Mucosa of descending colon (tissue), 3 donors: ENCODE data around the gene STC2. TPM values are rescaled to one million over a fixed set of nuclear protein-coding genes. Genes with fewer than 3 reads are reported as not detected.

Source experiments
- ATAC-seq: fragments of 200-7000 bp; cut with Tn5 transposase; one replicate; pipeline ENCODE4 v1.9.1; 2020; ENCODE audit warnings: mild to moderate bottlenecking, moderate library complexity
- DNase-seq, 3 donors: peaks; one replicate each; pipeline ENCODE4 v3.0.0-alpha.2; 2020
- H3K36me3 ChIP-seq: fragments of 200-600 bp; one replicate; pipeline ENCODE4 v1.8.0; 2021; ENCODE audit warnings: low read depth, mild to moderate bottlenecking
- H3K4me1 ChIP-seq: fragments of 200-600 bp; one replicate; pipeline ENCODE4 v1.8.0; 2021; ENCODE audit warnings: low read depth, mild to moderate bottlenecking
- H3K4me3 ChIP-seq: fragments of 200-600 bp; one replicate; pipeline ENCODE4 v1.8.0; 2021; ENCODE audit warnings: mild to moderate bottlenecking
- H3K9me3 ChIP-seq: fragments of 200-600 bp; one replicate; pipeline ENCODE4 v1.8.0; 2021; ENCODE audit warnings: mild to moderate bottlenecking
- CTCF ChIP-seq: fragments of 200-600 bp; IDR thresholded peaks from one replicate; pipeline ENCODE4 v1.8.0; 2022; ENCODE audit warnings: antibody characterized with exemption, mild to moderate bottlenecking
- intact Hi-C, 2 donors: fragments of 100-400 bp; cut with DNase I in 1 of 2; cut with micrococcal nuclease in 1 of 2; formaldehyde crosslinking; loops; one replicate each; pipeline versions ENCODE4 v1.11.0 to v1.11.1; 2022; cut with DNase I, micrococcal nuclease
- total RNA-seq, 3 donors: library from RNA; stranded (reverse); fragmentation: NEBNext Ultra II Directional in 2 of 3; extraction: Animal tissue kit (Norgen Biotek cat#: 25700) in 2 of 3; gene quantifications; one replicate each; pipeline versions ENCODE4 v1.2.1 to v1.2.4, GENCODE V29; 2021 to 2023
- donor health status: DM: no; HTN: no; CAD: no; lungs with moderate emphysema.
- donor health status: DM: no; HTN: no; CAD: no.
- donor health status: DM: no; HTN: yes; CAD: no.

Gene STC2
- total RNA-seq, 3 donors from 2014 or later, result 0.26 to 3.4 (median 1.4) TPM

DNA sequence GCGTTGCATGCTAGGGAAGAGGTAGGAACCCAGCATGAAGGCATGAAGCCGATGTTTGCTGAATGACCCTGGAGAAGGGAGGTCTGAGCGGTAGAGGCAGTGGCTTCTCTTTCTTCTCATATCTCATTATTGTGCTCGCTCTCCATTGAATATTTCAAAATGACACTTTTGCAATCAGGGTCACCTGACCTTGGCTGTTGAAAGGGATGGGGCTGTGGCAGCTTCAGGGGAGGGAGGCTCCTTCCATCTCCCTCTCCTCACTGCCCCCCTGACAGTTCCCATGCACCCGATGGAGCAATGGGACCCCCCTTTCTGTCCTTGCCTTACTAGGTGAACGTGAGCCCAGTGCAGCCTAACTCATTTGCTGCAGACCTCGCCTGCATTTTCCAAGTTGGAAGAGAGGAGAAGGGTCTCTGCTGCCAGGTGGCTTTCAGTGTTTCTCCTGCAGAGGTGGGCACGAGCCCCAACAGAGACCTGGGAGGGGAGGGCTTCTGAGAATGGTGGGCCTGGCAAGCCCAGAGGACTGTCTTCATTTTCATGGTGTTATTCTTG is 17.9 kb downstream of the STC2 start:
- no peaks in the 10 kb centered on the region for H3K36me3 ChIP-seq
- H3K4me1 ChIP-seq, result no peaks in the 10 kb centered on the region
- no peak for ATAC-seq
- no peak for DNase-seq
- intact Hi-C loops, result no loop called here
- no peak overlapping the region for H3K4me3 ChIP-seq
- TF ChIP-seq CTCF, result no peak
- peaks cover 3% of the 10 kb centered on the region for H3K9me3 ChIP-seq

DNA sequence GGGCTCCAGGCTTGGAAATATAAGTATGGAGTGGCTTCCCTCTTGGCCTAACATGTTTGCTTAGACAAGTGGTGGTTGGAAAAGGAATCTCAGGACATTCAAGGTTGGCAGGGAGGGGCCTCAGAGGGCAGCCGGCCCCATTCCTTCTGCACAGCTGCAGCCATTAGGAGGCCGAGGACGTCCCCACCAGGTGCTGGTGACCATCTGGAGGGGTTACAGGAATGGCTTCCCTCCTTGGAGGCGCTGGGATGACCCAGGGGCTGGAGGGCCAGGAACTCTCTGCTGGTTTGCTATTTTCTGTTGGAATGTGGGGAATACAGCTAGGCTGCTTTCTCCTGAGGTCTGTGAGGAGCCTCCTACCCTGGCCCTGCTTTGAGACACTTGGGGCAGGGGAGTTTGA is 18.5 kb downstream of the STC2 start:
- intact Hi-C loops, result no loop called here
- no peak for TF ChIP-seq CTCF
- Histone ChIP-seq H3K4me1 (no peaks in the 10 kb centered on the region), H3K9me3 (peaks cover 3% of the 10 kb centered on the region), H3K36me3 (no peaks in the 10 kb centered on the region), H3K4me3 (no peak overlapping the region)
- no peak for ATAC-seq
- DNase-seq, result no peak

DNA sequence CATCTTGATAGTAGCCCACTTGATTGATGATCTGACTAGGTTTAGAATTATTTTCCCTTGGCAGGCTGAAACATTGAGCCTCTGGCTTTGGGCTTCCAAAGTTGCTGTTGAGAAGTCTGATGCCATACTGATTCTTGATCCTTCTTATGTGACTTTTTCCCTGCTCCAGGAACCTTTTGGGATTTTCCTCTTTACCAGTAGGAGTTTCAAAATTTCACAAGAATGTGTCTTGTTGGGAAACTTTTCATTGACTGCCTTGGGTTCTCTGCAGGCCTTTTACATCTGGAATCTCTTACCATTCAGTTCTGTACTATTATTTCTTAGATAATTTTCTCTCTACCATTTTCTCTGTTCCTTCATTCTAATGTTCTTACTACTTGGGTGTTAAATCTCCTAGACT is 20.0 kb downstream of the STC2 start:
- no peak overlapping the region for H3K4me3 ChIP-seq
- no peaks in the 10 kb centered on the region for H3K4me1 ChIP-seq
- intact Hi-C loops, result no loop called here
- TF ChIP-seq CTCF, result no peak
- H3K36me3 ChIP-seq, result no peaks in the 10 kb centered on the region
- no peak for DNase-seq
- peaks cover 3% of the 10 kb centered on the region for H3K9me3 ChIP-seq
- no peak for ATAC-seq

DNA sequence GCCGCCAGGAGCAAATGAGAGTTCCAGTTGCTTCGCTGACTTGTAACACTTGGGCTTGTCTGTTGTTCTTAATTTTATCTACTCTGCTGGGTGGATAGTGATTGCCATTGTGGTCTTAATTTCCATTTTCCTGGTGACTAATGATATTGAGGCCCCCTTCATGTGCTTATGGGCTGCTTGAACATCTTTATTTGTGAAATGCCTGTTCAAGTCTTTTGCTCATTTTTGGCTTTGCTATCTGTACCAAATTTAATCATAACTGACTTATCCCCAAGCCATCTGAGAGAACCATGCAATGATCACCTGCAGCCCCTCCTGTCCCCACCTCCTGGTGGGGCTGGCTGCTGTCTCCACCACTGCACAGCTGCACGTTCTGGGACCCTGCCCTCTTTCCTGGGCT is 20.5 kb downstream of the STC2 start:
- Histone ChIP-seq H3K36me3 (no peaks in the 10 kb centered on the region), H3K4me1 (no peaks in the 10 kb centered on the region), H3K9me3 (peaks cover 3% of the 10 kb centered on the region), H3K4me3 (no peak overlapping the region)
- TF ChIP-seq CTCF, result no peak
- ATAC-seq (no peak), DNase-seq (no peak)
- intact Hi-C loops, result no loop called here

DNA sequence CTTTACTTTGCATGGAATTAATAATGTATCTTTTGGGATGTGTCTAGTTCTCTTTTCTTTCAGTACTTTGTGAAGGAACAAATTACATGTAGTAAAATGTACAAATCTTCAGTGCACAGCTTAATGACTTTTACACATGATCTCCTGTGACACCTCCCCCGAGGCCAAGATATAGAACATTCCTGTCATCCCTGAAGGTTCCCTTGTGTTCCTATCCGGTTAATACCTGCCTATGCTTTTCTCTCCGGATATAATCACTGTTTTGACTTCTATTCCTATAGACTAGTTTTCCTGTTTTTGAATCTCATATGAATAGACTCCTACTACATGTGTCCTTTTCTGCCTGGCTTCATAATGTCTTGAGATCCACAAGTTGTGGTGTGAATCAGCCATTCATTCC is 21.5 kb downstream of the STC2 start:
- TF ChIP-seq CTCF, result no peak
- intact Hi-C loops, result no loop called here
- DNase-seq (no peak), ATAC-seq (no peak)
- Histone ChIP-seq H3K36me3 (no peaks in the 10 kb centered on the region), H3K4me1 (no peaks in the 10 kb centered on the region), H3K9me3 (peaks cover 3% of the 10 kb centered on the region), H3K4me3 (no peak overlapping the region)

GRCh38 chr5:173304591-173304988 is 23.6 kb downstream of the STC2 start:
- intact Hi-C loops, result no loop called here
- Histone ChIP-seq H3K4me1 (no peaks in the 10 kb centered on the region), H3K4me3 (no peak overlapping the region), H3K9me3 (peaks cover 3% of the 10 kb centered on the region), H3K36me3 (no peaks in the 10 kb centered on the region)
- ATAC-seq (no peak), DNase-seq (no peak)
- no peak for TF ChIP-seq CTCF
